GM18499 (cell line): ENCODE results near the gene THY1.
"Not testable (repeated sequence)": the region's sequence is repeated elsewhere in the genome, so short reads cannot be mapped to it uniquely, and the experiment has no call there.

Source experiments
- ATAC-seq: cut with Tn5 transposase; IDR thresholded peaks from one replicate; pipeline ENCODE4 v1.9.1; 2021; ENCODE audit warnings: moderate number of reproducible peaks; ENCODE audit not compliant: insufficient read depth, unreplicated experiment

Gene THY1

GRCh38 chr11:119419834-119420492, 3.0 kb downstream of the THY1 start:
- ATAC-seq = no peak

- ATAC-seq = no peak
These were observed 3.7 kb downstream of the THY1 start for GRCh38 chr11:119419246-119419645.

- ATAC-seq = no peak
These were observed 4.2 kb downstream of the THY1 start for GRCh38 chr11:119418759-119419158.

GRCh38 chr11:119417726-119418540, 5.0 kb downstream of the THY1 start:
- ATAC-seq = no peak

- ATAC-seq = no peak
These were observed 6.1 kb downstream of the THY1 start for GRCh38 chr11:119416606-119417580.

- no peak for ATAC-seq
These were observed 7.0 kb downstream of the THY1 start for GRCh38 chr11:119415966-119416365.

- no peak for ATAC-seq
These were observed 7.5 kb downstream of the THY1 start for GRCh38 chr11:119415517-119415916.

GRCh38 chr11:119414734-119415133, 8.2 kb downstream of the THY1 start:
- ATAC-seq = no peak

- no peak for ATAC-seq
These were observed 8.7 kb downstream of the THY1 start for GRCh38 chr11:119414321-119414720.

GRCh38 chr11:119412072-119412471, 10.9 kb downstream of the THY1 start:
- no peak for ATAC-seq

GRCh38 chr11:119410501-119410900, 12.5 kb downstream of the THY1 start:
- ATAC-seq = no peak

- ATAC-seq = no peak
These were observed 13.2 kb downstream of the THY1 start for GRCh38 chr11:119409731-119410130.

GRCh38 chr11:119406005-119406404, 17.0 kb downstream of the THY1 start:
- ATAC-seq = no peak

GRCh38 chr11:119405448-119405847, 17.5 kb downstream of the THY1 start:
- not testable (repeated sequence) for ATAC-seq

- ATAC-seq = no peak
These were observed 18.1 kb downstream of the THY1 start for GRCh38 chr11:119404872-119405271.

GRCh38 chr11:119403021-119403420, 20.0 kb downstream of the THY1 start:
- no peak for ATAC-seq

GRCh38 chr11:119402470-119402869, 20.5 kb downstream of the THY1 start:
- ATAC-seq = no peak

GRCh38 chr11:119400860-119401259, 22.1 kb downstream of the THY1 start:
- no peak for ATAC-seq

GRCh38 chr11:119397740-119398139, 25.2 kb downstream of the THY1 start:
- no peak for ATAC-seq

- no peak for ATAC-seq
These were observed 26.1 kb downstream of the THY1 start for GRCh38 chr11:119396835-119397234.

- ATAC-seq = no peak
These were observed 31.7 kb downstream of the THY1 start for GRCh38 chr11:119391275-119391674.
